HG02642 (cell line): ENCODE data around the gene FANCC.

ENCODE experiments used
- ATAC-seq: cut with Tn5 transposase; IDR thresholded peaks from one replicate; pipeline ENCODE4 v1.9.1; 2021; ENCODE audit warnings: mild to moderate bottlenecking; ENCODE audit not compliant: unreplicated experiment, poor library complexity

Gene FANCC

GRCh38 chr9:95129476-95130291 is 187.8 kb downstream of the FANCC start:
- ATAC-seq, result no peak

GRCh38 chr9:95128177-95128524 is 189.4 kb downstream of the FANCC start:
- ATAC-seq, result no peak

- ATAC-seq, result peak; percentile 74
These were observed 190.0 kb downstream of the FANCC start for GRCh38 chr9:95127249-95128176.

- no peak for ATAC-seq
These were observed 190.8 kb downstream of the FANCC start for GRCh38 chr9:95126739-95127138.

GRCh38 chr9:95125652-95126051 is 191.9 kb downstream of the FANCC start:
- ATAC-seq, result no peak

GRCh38 chr9:95124582-95125367 is 192.7 kb downstream of the FANCC start:
- no peak for ATAC-seq

GRCh38 chr9:95120781-95121370 is 196.6 kb downstream of the FANCC start:
- no peak for ATAC-seq

GRCh38 chr9:95118596-95118995 is 198.9 kb downstream of the FANCC start:
- no peak for ATAC-seq

GRCh38 chr9:95116808-95117204 is 200.7 kb downstream of the FANCC start:
- no peak for ATAC-seq

- no peak for ATAC-seq
These were observed 201.3 kb downstream of the FANCC start for GRCh38 chr9:95116002-95116807.

- ATAC-seq, result no peak
These were observed 202.4 kb downstream of the FANCC start for GRCh38 chr9:95115104-95115503.

- ATAC-seq, result no peak
These were observed 204.9 kb downstream of the FANCC start for GRCh38 chr9:95112436-95113280.

GRCh38 chr9:95111716-95112115 is 205.8 kb downstream of the FANCC start:
- no peak for ATAC-seq

- ATAC-seq, result no peak
These were observed 206.5 kb downstream of the FANCC start for GRCh38 chr9:95110921-95111525.

- no peak for ATAC-seq
These were observed 208.1 kb downstream of the FANCC start for GRCh38 chr9:95109456-95109855.

GRCh38 chr9:95108777-95109176 is 208.7 kb downstream of the FANCC start:
- ATAC-seq, result no peak

GRCh38 chr9:95107976-95108375 is 209.5 kb downstream of the FANCC start:
- ATAC-seq, result no peak
